Ectodermal cell (in vitro differentiated cells): ENCODE results near the gene CD70.
"Not testable (repeated sequence)": the region's sequence is repeated elsewhere in the genome, so short reads cannot be mapped to it uniquely, and the experiment has no call there.

Source experiments
- H3K27ac ChIP-seq: 2 replicates; pipeline ENCODE4 v1.7.0; 2013; ENCODE audit warnings: mild to moderate bottlenecking, low read depth, low read length; ENCODE audit not compliant: insufficient read depth, poor library complexity, severe bottlenecking
- H3K27me3 ChIP-seq: 2 replicates; pipeline ENCODE4 v1.7.0; 2013; ENCODE audit warnings: mild to moderate bottlenecking, low read length; ENCODE audit not compliant: insufficient read depth, control insufficient read depth, poor library complexity, severe bottlenecking
- H3K36me3 ChIP-seq: one replicate; pipeline ENCODE4 v1.7.0; 2013; ENCODE audit warnings: low read length; ENCODE audit not compliant: control insufficient read depth, insufficient read depth
- H3K4me1 ChIP-seq: one replicate; pipeline ENCODE4 v1.7.0; 2013; ENCODE audit warnings: low read length; ENCODE audit not compliant: control insufficient read depth, insufficient read depth
- H3K4me3 ChIP-seq: 2 replicates; pipeline ENCODE4 v1.7.0; 2013; ENCODE audit warnings: low read depth, low read length, control low read depth; ENCODE audit not compliant: insufficient read depth
- H3K9me3 ChIP-seq: 2 replicates; pipeline ENCODE4 v1.7.0; 2013; ENCODE audit warnings: mild to moderate bottlenecking, low read length, moderate library complexity; ENCODE audit not compliant: control insufficient read depth
- WGBS, 2 experiments: methylation state at CpG; one replicate each; pipeline ENCODE4 v1.1.7; 2013; ENCODE audit warnings: missing lambda C conversion rate in 2 of 2; 5-methylcytosine and 5-hydroxymethylcytosine counted together

The CD70 gene

GRCh38 chr19:6570764-6571163, 20.2 kb downstream of the CD70 start:
- no peaks in the 10 kb centered on the region for H3K27me3 ChIP-seq
- H3K36me3 ChIP-seq = no peaks in the 10 kb centered on the region
- WGBS, 2 experiments = 90 to 92% methylated on average over 3 of the region's 3 CpGs
- H3K4me3 ChIP-seq = no peak overlapping the region
- no peaks in the 10 kb centered on the region for H3K4me1 ChIP-seq
- H3K9me3 ChIP-seq = peaks cover 4% of the 10 kb centered on the region
- no peak overlapping the region for H3K27ac ChIP-seq

- 64 to 69% methylated on average over 3 of the region's 3 CpGs for WGBS, 2 experiments
- Histone ChIP-seq H3K4me3 (no peak overlapping the region), H3K27me3 (no peaks in the 10 kb centered on the region), H3K27ac (no peak overlapping the region), H3K36me3 (no peaks in the 10 kb centered on the region), H3K9me3 (peaks cover 4% of the 10 kb centered on the region), H3K4me1 (no peaks in the 10 kb centered on the region)
Measured at GRCh38 chr19:6568816-6569215, 22.1 kb downstream of the CD70 start.

- H3K27me3 ChIP-seq = no peaks in the 10 kb centered on the region
- H3K4me1 ChIP-seq = no peaks in the 10 kb centered on the region
- H3K36me3 ChIP-seq = no peaks in the 10 kb centered on the region
- H3K9me3 ChIP-seq = peaks cover 4% of the 10 kb centered on the region
- no peak overlapping the region for H3K27ac ChIP-seq
- no peak overlapping the region for H3K4me3 ChIP-seq
- 72 to 81% methylated on average over 8 of the region's 8 CpGs for WGBS, 2 experiments
Measured at GRCh38 chr19:6568010-6568526, 22.9 kb downstream of the CD70 start.

DNA sequence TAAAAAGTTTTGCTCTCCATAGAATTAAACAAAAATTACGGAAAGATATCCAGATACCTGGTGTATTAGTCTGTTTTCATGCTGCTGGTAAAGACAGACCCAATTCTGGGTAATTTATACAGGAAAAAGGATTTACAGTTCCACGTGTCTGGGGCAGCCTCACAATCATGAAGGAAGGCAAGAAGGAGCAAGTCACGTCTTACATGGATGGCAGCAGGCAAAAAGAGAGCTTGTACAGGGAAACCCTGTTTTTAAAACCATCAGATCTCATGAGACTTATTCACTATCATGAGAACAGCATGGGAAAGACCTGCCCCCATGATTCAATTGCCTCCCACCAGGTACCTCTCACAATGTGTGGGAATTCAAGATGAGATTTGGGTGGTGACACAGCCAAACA, 24.2 kb downstream of the CD70 start:
- not testable (repeated sequence) for H3K27ac ChIP-seq, H3K27me3 ChIP-seq, H3K4me1 ChIP-seq, H3K9me3 ChIP-seq, H3K4me3 ChIP-seq, H3K36me3 ChIP-seq
- 60 to 63% methylated on average over 3 of the region's 3 CpGs for WGBS, 2 experiments

GRCh38 chr19:6564393-6564792, 26.6 kb downstream of the CD70 start:
- H3K9me3 ChIP-seq = peaks cover 4% of the 10 kb centered on the region
- H3K36me3 ChIP-seq = no peaks in the 10 kb centered on the region
- no peak overlapping the region for H3K27ac ChIP-seq
- H3K4me3 ChIP-seq = no peak overlapping the region
- H3K27me3 ChIP-seq = no peaks in the 10 kb centered on the region
- H3K4me1 ChIP-seq = no peaks in the 10 kb centered on the region
- 75% methylated on average over 2 of the region's 2 CpGs for WGBS, 2 experiments

DNA sequence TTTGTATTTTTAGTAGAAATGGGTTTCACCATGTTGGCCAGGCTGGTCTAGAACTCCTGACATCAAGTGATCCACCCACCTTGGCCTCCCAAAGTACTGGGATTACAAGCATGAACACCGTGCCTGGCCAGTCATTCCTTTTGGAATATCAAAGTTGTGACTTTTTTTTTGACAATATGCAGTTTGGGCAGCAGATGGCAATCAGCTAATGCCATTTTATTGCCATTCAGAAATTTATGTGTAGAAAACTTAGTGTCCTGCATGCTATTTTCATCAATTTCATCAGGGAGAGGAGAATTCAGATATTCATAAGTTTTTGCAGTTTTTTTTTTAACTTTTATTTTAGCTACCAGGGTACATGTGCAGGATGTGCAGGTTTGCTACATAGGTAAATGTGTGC, 28.5 kb downstream of the CD70 start:
- H3K36me3 ChIP-seq, H3K27ac ChIP-seq: not testable (repeated sequence)
- WGBS, 2 experiments = 27 to 35% methylated on average over 1 of the region's 1 CpG

GRCh38 chr19:6556480-6557195, 34.3 kb downstream of the CD70 start:
- Histone ChIP-seq H3K9me3 (no peaks in the 10 kb centered on the region), H3K27ac (no peak overlapping the region), H3K4me3 (no peak overlapping the region), H3K36me3 (no peaks in the 10 kb centered on the region), H3K27me3 (no peaks in the 10 kb centered on the region), H3K4me1 (no peaks in the 10 kb centered on the region)
- WGBS, 2 experiments = 76 to 78% methylated on average over 10 to 11 of the region's 11 CpGs

More for the DNA sequence above, 28.5 kb downstream of the CD70 start:
- not testable (repeated sequence) for H3K4me3 ChIP-seq, H3K4me1 ChIP-seq, H3K27me3 ChIP-seq, H3K9me3 ChIP-seq

- Histone ChIP-seq H3K27ac (no peak overlapping the region), H3K27me3 (no peaks in the 10 kb centered on the region), H3K4me3 (no peak overlapping the region), H3K4me1 (no peaks in the 10 kb centered on the region), H3K36me3 (no peaks in the 10 kb centered on the region), H3K9me3 (no peaks in the 10 kb centered on the region)
- WGBS, 2 experiments = 87 to 91% methylated on average over 2 of the region's 2 CpGs
Measured at GRCh38 chr19:6556043-6556449, 34.9 kb downstream of the CD70 start.

- Histone ChIP-seq H3K4me1 (no peaks in the 10 kb centered on the region), H3K27me3 (no peaks in the 10 kb centered on the region), H3K36me3 (no peaks in the 10 kb centered on the region), H3K9me3 (no peaks in the 10 kb centered on the region), H3K4me3 (no peak overlapping the region), H3K27ac (no peak overlapping the region)
- 59 to 60% methylated on average over 28 of the region's 28 CpGs for WGBS, 2 experiments
Measured at GRCh38 chr19:6551607-6552450, 39.1 kb downstream of the CD70 start.

DNA sequence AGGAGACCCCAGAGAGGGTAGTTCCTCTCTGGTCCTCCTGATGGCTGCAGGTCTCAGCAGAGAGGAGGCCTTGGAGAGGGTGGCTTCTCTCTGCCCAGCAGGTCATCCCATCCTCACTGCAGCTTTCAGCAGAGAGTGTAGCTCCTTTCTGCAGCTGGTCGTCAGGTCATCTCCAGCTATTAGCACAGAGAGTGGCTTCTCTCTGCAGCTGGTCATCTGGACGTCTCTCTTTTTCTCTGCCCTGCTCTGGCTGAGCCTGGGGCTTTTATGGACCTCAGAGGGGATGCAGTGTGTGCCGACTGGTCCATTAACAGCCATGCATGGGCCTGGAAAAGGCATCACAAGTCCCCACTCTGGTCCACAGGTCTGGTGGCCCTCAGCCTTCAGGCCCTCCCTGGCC, 39.9 kb downstream of the CD70 start:
- 72 to 74% methylated on average over 3 of the region's 3 CpGs for WGBS, 2 experiments
- Histone ChIP-seq H3K27ac (no peak overlapping the region), H3K27me3 (no peaks in the 10 kb centered on the region), H3K36me3 (no peaks in the 10 kb centered on the region), H3K4me1 (no peaks in the 10 kb centered on the region), H3K9me3 (no peaks in the 10 kb centered on the region), H3K4me3 (no peak overlapping the region)
